Mononuclear cell (primary cell): ENCODE measurements around the gene CCR3. TPM values are rescaled to one million over a fixed set of nuclear protein-coding genes. Genes with fewer than 3 reads are reported as not detected.

Experiments used
- H3K27me3 ChIP-seq: 2 replicates; pipeline ENCODE4 v1.6.0; 2011; ENCODE audit warnings: low read length, control low read depth; ENCODE audit not compliant: insufficient read depth
- H3K4me1 ChIP-seq: 2 replicates; pipeline ENCODE4 v1.5.1; 2011; ENCODE audit warnings: mild to moderate bottlenecking, low read length, control low read depth; ENCODE audit not compliant: insufficient read depth
- H3K4me3 ChIP-seq: 2 replicates; pipeline ENCODE4 v1.5.1; 2011; ENCODE audit warnings: mild to moderate bottlenecking, low read length, moderate library complexity
- H3K9me3 ChIP-seq: 2 replicates; pipeline ENCODE4 v1.5.1; 2011; ENCODE audit warnings: low read depth, mild to moderate bottlenecking, control low read depth, low read length
- total RNA-seq: library from RNA; depleted of rRNA; stranded (reverse); fragments of >200 nt; gene quantifications from one replicate; pipeline ENCODE4 v1.2.3, GENCODE V29; 2012

The CCR3 gene
- total RNA-seq, 1 donor = 0.52 TPM

DNA sequence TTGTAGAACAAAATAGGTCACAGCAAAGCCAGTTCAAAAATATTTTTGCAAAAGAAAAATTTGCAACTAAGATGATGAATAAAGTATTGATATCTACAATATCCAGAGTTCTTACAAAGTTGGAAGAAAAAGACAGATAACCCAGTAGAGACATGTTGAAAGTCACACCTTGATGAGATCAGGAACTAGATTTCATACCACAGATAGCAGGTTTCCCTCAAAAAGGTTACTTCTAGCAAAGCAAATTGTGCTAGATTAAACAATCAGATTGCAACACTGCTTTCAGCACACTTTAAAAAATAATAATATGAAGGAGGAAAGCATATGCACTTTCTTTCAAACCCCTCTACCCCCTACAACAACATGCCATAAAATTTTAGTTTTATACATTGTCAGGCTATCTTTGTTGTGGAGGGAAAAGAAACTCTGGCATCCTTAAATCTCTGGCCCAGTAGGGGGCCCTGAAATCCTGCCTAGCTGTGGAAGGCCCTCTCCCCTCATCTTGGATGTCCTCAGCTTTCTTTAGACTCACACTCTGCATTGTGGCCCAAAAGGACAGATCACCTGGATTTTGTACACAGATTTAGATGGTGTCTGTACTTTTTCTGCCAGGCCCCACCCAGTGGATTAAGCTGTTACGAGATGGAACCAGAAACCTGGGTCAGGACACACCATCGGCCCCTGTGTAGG is 50.9 kb downstream of the CCR3 start:
- H3K4me3 ChIP-seq = no peak overlapping the region

DNA sequence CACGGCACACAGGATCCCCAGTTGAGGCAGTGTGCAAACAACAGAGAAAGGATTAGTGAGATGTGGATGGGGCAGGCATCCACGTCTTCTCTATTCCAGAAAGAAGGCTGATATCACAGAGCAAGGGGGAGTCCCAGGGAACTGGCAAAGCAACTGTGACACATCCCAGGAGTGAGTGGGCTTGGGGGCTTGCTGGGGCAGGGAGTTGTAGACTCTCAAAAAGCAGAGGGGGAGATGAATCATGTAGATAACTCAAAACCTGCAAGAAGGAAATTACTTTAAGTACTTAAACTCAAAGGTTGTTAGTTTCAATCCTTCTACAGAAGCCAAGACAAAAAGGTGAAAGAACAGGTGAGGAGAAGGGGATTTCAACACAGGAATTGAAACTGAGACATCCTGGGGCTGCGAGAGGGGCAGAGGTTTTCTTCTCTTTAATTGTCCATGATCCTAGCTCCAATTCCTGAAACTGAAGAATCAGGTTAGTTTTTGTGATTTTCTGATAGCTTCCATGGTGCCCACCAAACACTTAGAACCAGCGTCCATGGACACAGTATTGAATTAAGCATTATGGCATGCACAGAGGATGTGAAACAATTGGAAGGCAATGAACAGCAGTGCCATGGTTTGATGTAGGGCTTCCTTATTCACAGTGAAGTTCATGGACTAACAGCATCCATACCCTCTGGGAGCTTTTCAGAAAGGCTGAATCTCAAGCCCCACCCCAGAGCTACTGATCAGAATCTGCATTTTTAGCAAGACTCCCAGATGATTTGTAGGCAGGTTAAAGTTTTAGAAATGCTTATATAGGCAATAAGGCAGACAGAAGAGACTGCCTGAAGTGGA is 52.0 kb downstream of the CCR3 start:
- no peak overlapping the region for H3K4me3 ChIP-seq
- H3K9me3 ChIP-seq = no peaks in the 10 kb centered on the region
- peaks cover 75% of the 10 kb centered on the region for H3K4me1 ChIP-seq
- no peaks in the 10 kb centered on the region for H3K27me3 ChIP-seq

More for the DNA sequence above, 50.9 kb downstream of the CCR3 start:
- H3K27me3 ChIP-seq = no peaks in the 10 kb centered on the region
- H3K4me1 ChIP-seq = peaks cover 64% of the 10 kb centered on the region
- no peaks in the 10 kb centered on the region for H3K9me3 ChIP-seq

DNA sequence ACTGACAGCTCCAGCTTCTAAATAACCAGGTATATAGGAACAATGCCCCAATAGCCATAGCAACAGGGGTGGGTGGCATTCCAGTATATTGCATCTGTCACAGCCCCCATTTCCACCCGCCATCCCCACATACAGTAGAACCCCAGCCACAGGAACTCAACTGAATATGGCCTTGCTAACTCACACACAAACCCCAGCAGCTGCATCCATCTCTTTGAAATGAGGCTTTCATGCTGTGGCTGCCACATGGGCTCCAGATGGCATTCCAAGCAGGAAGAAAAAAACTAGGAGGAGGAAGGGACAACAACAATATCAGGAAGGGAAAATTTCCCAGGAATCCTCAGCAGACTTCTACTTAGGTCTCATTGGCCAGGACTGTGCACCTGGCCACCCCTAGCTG is 54.6 kb downstream of the CCR3 start:
- H3K4me1 ChIP-seq = peaks cover 86% of the 10 kb centered on the region
- H3K27me3 ChIP-seq = no peaks in the 10 kb centered on the region
- no peak overlapping the region for H3K4me3 ChIP-seq
- no peaks in the 10 kb centered on the region for H3K9me3 ChIP-seq

DNA sequence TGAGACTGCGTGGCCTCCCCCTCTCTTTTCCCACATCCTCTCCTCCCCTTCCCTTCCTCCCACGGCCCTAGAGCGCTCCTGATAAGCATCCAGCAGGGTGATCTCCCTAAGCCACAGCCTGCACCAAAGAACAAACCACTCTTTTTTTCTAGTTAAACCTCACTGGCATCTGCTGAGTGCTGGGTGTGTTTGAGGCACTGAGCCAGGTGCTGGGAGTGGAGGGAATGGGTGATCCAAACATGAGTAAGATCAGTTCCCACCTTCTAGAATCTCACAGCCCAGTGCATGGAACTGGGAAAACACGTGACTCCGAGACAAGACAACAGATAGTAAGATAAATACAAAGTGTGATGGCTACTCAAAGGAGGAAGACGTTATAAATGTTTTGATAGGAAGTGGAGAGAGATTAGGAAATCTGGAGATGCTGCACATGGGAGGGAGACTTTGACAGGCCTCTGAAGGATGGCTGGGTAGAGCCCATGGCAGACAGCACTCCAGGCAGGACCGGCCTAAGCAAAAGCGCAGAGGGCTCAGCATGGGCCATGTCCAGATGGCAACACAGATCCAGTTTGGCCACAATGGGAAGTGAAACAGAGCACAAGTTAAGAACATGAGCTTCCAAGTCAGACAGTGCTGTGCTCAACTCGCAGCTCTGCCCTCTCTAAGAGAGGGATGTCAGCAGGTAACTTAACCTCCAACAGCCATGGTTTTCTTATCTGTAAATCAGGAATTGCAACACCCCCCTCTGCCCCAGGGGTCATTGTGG is 55.6 kb downstream of the CCR3 start:
- Histone ChIP-seq H3K4me3 (no peak overlapping the region), H3K4me1 (peaks cover 93% of the 10 kb centered on the region), H3K27me3 (no peaks in the 10 kb centered on the region), H3K9me3 (no peaks in the 10 kb centered on the region)

DNA sequence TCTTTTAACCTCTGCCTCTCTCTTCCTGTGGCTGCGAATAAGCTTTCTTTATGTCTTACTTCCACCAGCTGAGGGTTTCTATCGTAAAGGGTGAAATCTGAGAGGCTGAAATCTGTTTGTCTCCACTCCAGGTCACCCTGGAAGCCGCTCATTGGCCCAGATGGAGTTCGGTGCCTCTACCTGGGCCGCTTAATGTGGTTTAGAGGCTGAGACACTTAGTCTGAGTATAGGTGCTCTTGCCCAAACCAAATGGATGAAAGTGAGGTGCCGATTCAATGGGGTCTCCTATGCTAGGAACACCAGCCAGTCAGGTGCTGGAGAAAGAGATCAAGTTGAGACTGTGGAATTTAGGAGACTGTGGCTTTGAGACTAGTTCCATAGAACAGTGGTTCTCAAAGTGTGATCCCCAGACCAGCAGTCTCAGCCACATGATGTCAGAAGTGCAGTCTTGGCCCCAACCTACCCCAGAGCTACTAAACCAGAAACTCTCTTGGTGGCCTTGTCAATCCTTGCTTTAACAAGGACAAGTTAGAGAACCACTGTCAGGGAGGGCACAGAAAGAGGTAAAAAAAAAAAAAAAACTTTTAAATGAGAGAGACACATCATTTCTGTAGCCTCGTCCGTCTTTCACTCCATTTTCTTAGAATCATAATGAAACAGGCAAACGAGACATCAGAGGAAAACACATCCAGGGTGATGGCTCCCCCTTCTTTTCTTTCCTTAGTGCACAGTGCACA is 56.8 kb downstream of the CCR3 start:
- Histone ChIP-seq H3K4me1 (peaks cover 91% of the 10 kb centered on the region), H3K4me3 (no peak overlapping the region)

DNA sequence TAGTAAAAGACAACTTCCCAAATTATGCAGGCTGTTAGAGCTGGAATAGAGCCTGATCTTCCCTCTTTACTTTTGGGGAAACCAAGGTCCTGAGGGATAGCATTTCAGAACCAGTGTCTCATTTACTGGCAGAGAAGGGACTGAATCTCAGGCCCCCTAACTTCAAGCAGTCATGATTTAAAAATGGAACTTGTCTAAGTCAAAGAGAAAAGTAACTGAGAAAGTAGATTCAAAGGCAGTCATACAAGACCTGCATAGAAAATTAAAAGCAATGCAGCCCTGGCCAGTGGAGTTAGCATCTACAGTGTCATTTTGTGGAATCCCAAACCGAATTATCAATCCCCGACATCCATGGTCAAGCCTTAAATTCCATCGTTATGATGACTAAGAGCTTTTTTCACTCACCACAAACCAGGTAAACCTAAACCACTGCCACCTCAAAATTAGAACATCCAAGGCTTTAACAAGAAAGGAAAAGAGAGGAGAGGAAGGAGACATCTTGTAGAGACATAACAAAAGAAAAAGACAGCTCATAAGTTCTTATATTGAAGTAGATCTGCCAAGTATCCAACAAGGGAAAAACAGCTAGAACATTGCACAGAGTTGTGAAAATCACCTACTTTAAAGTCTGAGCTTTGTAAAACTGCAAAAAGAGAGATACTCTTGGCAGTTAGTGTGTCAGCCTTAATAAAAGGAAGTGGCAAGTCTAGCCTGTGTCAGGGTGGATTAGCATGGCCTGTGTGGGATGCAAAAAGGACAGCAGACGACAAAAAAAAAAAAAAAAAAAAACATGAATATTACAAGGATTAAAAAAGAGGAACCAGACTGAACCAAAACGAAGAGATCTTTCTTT is 57.6 kb downstream of the CCR3 start:
- peaks cover 83% of the 10 kb centered on the region for H3K4me1 ChIP-seq
- no peaks in the 10 kb centered on the region for H3K27me3 ChIP-seq
- no peak overlapping the region for H3K4me3 ChIP-seq

More for the DNA sequence above, 56.8 kb downstream of the CCR3 start:
- Histone ChIP-seq H3K9me3 (no peaks in the 10 kb centered on the region), H3K27me3 (no peaks in the 10 kb centered on the region)

DNA sequence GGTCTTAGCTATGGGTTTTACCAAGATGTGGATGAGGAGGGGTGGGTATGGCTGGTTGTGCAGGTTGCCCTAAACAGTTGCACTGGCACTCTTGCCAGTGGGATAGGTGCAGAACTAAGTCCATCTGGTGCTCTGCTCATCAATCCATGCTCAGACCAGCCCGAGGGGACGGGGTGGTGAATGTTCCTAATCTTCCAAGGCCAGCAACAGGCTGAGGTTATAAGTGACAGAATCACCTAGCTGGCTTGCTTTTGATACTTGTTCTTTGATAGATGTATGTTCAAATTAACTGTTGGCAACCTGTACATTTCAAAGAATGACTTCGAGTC is 58.2 kb downstream of the CCR3 start:
- Histone ChIP-seq H3K9me3 (no peaks in the 10 kb centered on the region), H3K4me1 (peaks cover 79% of the 10 kb centered on the region)

More for the DNA sequence above, 57.6 kb downstream of the CCR3 start:
- H3K9me3 ChIP-seq = no peaks in the 10 kb centered on the region

DNA sequence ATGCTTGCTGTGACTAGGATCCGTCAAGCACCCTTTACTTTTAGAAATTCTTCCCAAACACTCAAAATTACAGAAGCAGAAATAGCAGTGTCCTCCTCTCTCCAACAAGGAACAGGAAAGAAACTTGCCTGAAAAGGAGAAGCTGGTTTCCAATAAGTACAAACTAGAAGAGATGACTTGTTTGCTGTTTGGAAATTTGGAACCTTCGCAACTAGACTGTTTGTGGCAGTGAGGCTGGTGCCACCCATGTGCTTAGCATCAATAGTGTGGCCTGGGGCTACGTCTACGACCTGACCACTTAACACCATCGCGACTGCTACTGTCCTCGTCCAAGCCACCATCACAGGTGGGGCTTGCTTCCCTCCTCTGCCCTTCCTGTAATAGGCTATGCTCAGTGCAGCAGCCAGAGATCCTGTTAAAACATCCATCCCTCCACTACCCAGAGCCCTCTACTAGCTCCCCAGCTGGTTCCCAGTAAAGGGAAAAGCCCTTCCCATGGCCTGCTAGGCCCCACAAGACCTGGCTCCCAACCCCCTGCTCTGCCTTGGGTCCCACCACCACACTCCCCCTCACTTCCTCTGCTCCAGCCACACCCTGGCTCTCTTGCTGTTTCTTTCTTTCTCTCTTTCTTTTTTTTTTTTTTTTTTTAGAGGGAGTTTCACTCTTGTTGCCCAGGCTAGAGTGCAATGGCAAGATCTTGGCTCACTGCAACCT is 59.0 kb downstream of the CCR3 start:
- H3K4me1 ChIP-seq = peaks cover 71% of the 10 kb centered on the region
- no peaks in the 10 kb centered on the region for H3K9me3 ChIP-seq
- no peak overlapping the region for H3K4me3 ChIP-seq
- H3K27me3 ChIP-seq = no peaks in the 10 kb centered on the region

More for the DNA sequence above, 58.2 kb downstream of the CCR3 start:
- H3K27me3 ChIP-seq = no peaks in the 10 kb centered on the region
- no peak overlapping the region for H3K4me3 ChIP-seq

DNA sequence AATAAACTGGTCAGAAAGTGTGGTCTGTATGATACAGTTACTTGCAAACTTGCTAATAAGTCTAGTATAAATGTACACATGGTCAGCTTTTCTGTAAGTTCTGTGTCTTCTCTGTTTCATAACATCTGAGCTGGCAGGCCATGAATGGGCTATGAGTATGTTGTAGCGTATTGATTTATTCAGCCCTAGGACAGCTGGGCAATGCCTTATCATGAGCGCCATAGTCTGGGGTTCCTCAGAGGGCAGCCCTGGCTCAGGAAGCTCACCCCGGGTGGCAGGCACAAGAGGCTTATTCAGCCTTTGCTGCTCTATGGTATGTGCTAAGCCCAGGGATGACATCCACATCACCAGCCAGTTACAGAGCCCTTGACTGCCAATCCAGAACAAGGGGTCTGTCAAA is 61.0 kb downstream of the CCR3 start:
- Histone ChIP-seq H3K27me3 (no peaks in the 10 kb centered on the region), H3K4me1 (peaks cover 52% of the 10 kb centered on the region), H3K9me3 (no peaks in the 10 kb centered on the region), H3K4me3 (no peak overlapping the region)

DNA sequence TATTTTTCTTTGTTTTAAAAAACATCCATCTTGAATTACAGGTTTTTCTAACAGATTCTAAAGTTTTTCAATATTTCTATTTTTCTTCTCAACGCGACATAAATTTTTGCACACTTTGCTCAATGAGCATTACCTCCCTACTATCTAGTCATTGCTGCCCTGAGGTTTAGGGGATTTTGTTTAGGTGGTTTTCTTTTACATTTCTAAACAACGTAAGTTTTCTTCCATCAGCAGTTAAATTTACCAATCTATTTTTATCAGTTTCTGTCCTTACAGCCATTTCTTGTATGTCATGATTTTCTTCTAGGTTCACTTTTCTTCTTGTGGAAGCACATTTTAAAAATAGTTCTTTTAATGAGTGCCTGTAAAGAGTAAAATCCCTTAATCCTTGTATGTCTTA is 62.5 kb downstream of the CCR3 start:
- Histone ChIP-seq H3K4me1 (peaks cover 37% of the 10 kb centered on the region), H3K4me3 (no peak overlapping the region), H3K9me3 (no peaks in the 10 kb centered on the region), H3K27me3 (no peaks in the 10 kb centered on the region)

DNA sequence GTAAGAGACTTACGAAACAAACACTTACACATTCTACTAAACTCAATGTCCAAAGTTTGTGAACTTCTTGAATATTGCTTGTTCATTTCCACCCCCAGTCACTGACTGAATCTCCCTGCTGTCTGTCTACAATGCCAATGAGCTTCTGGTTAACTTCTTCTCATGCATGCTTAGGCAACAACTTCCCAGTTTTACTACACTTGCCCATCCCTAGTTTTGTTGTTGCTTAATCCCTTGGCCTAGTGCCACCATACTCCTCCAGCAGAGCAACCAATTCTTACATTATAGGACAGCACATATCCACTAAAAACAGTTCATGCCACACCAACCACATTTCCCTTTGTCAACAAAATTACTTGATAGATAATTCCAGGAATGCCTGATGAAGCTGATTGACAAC is 70.7 kb downstream of the CCR3 start:
- H3K4me3 ChIP-seq = no peak overlapping the region
- H3K9me3 ChIP-seq = no peaks in the 10 kb centered on the region
- H3K27me3 ChIP-seq = no peaks in the 10 kb centered on the region
- peaks cover 63% of the 10 kb centered on the region for H3K4me1 ChIP-seq

DNA sequence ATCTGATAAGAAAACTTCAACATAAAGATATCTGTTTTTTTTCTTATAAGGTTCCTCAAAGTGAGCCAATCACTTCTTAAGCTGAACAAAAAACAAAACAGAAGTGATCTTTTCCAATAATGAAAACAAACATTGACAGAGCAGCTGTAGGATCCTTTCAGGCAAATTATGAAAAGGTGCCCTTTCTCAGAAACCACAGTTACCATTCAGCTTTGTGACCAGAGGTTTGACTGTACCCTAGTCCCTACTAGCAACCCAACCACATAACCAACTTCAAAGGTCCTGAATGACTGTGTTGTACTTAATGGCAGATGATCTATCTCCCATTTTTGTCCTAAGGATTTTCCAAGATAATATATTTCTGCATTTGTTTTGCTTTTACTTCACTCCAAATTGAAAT is 72.3 kb downstream of the CCR3 start:
- H3K4me3 ChIP-seq = no peak overlapping the region
- peaks cover 73% of the 10 kb centered on the region for H3K4me1 ChIP-seq
- no peaks in the 10 kb centered on the region for H3K27me3 ChIP-seq
- H3K9me3 ChIP-seq = no peaks in the 10 kb centered on the region

DNA sequence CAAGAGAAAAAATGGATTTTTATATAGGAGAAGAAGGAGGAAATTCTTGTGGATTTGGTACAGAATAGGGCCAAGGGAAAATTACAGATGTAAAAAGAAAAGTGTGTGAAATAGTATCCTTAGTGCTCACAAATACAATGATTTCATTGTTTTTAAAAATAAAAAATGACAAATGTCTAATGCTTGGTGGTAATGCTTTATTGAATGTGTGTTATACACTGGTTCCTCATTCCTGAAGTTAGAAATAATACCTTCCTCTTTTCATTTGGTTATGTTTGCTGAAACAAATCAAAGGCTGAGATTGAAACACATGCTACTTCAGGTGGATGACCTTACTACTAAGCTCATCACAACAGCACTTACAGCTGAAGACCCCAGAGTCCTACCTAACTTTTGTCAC is 73.9 kb downstream of the CCR3 start:
- H3K4me3 ChIP-seq = no peak overlapping the region
- no peaks in the 10 kb centered on the region for H3K27me3 ChIP-seq
- H3K4me1 ChIP-seq = peaks cover 74% of the 10 kb centered on the region
- H3K9me3 ChIP-seq = no peaks in the 10 kb centered on the region
